ENCODE results near the gene DPPA2. TPM values are rescaled to one million over a fixed set of nuclear protein-coding genes. Genes with fewer than 3 reads are reported as not detected.
A peak's percentile ranks its signal among the peaks of the same experiment; 100 is the strongest.

The DPPA2 gene
- total RNA-seq, 1 experiment from 2014 or later: 15.0 TPM

DNA sequence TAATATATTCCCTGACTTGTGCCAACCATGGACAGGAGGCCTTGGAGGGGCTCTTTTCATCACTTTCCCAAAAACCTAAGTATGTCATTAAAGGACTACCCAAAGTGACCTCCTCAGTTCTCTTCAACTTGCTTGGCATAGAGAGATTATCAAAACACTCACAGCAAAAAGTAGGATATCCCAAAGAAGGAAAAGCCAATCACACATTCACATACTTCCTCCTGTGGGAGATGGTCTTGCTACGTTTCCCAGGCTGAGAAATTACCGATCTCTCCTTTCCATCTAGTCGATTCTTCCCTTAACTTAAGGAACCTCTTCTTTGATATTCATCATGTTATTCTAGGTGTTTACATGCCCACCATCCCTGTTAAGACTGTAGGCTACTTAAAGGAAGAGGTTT is 11.9 kb upstream of the DPPA2 start (continued):
- TF ChIP-seq, protein P1, sequence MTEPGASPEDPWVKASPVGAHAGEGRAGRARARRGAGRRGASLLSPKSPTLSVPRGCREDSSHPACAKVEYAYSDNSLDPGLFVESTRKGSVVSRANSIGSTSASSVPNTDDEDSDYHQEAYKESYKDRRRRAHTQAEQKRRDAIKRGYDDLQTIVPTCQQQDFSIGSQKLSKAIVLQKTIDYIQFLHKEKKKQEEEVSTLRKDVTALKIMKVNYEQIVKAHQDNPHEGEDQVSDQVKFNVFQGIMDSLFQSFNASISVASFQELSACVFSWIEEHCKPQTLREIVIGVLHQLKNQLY (CRISPR knock-in tag; IDR thresholded peaks at IDR 0.05): no peak
- TF ChIP-seq ESRRA (CRISPR knock-in tag; IDR thresholded peaks at IDR 0.05; ENCODE audit: borderline replicate concordance): no peak
- TF ChIP-seq PRRX2 (CRISPR knock-in tag; IDR thresholded peaks at IDR 0.05): 0 out of 2 replicates have a peak, but pooled peaks have one; percentile 80
- TF ChIP-seq, protein P2, sequence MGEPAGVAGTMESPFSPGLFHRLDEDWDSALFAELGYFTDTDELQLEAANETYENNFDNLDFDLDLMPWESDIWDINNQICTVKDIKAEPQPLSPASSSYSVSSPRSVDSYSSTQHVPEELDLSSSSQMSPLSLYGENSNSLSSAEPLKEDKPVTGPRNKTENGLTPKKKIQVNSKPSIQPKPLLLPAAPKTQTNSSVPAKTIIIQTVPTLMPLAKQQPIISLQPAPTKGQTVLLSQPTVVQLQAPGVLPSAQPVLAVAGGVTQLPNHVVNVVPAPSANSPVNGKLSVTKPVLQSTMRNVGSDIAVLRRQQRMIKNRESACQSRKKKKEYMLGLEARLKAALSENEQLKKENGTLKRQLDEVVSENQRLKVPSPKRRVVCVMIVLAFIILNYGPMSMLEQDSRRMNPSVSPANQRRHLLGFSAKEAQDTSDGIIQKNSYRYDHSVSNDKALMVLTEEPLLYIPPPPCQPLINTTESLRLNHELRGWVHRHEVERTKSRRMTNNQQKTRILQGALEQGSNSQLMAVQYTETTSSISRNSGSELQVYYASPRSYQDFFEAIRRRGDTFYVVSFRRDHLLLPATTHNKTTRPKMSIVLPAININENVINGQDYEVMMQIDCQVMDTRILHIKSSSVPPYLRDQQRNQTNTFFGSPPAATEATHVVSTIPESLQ (CRISPR knock-in tag; IDR thresholded peaks at IDR 0.05): no peak
- TF ChIP-seq, protein P3, sequence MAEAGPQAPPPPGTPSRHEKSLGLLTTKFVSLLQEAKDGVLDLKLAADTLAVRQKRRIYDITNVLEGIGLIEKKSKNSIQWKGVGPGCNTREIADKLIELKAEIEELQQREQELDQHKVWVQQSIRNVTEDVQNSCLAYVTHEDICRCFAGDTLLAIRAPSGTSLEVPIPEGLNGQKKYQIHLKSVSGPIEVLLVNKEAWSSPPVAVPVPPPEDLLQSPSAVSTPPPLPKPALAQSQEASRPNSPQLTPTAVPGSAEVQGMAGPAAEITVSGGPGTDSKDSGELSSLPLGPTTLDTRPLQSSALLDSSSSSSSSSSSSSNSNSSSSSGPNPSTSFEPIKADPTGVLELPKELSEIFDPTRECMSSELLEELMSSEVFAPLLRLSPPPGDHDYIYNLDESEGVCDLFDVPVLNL (CRISPR knock-in tag; IDR thresholded peaks at IDR 0.05; ENCODE audit: borderline replicate concordance, low read depth): no peak

DNA sequence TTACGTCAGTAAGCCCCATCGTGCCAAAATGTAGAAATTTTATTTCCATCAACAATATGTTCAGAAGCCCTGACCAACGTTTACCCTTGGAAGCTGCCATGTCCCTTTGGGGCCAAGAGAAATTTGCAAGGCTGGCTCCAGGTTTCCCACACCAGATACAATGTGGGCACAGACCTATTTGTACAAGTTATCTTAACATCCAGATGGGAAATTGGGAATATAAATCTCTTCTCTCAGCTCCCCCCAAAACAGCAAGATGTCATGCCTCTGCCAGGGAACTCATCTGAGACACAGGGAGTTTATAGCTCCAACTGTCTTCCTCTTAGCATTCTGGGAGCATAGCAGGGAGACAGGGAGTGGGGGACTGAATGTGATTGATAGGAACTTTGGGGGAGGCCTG is 9.3 kb upstream of the DPPA2 start:
- Mint-ChIP-seq H3K4me3 (no peak overlapping the region), H3K36me3 (peaks cover 49% of the 10 kb centered on the region), H3K27me3 (ENCODE audit: low read depth) (no peaks in the 10 kb centered on the region), H3K27ac (no peak overlapping the region; the same call in none of the 2 replicates), H3K4me1 (peaks cover 43% of the 10 kb centered on the region), H3K9me3 (no peaks in the 10 kb centered on the region)
- CTCF ChIA-PET: interaction anchor here (1.4 kb wide), 1 partner anchor 39 kb away, joined by 5 read pairs; no protein-coding TSS in a partner anchor
- ATAC-seq (peak; percentile 32), DNase-seq (ENCODE audit: low spot score) (no peak)
- POLR2A ChIA-PET: interaction anchor here (0.8 to 1.5 kb wide), 4 partner anchors 9 to 31 kb away, joined by 3 to 11 read pairs (median 7); partner anchors contain the start of gene DPPA2
- TF ChIP-seq NFYB (CRISPR knock-in tag; conservative IDR thresholded peaks at IDR 0.05; ENCODE audit: low read depth) (no peak), ZNF232 (CRISPR knock-in tag; IDR thresholded peaks at IDR 0.05) (no peak), KAT7 (CRISPR knock-in tag; IDR thresholded peaks at IDR 0.05; ENCODE audit: borderline replicate concordance) (no peak), ELF4 (CRISPR knock-in tag; IDR thresholded peaks at IDR 0.05; ENCODE audit: low read depth) (no peak), SOX15 (CRISPR knock-in tag; IDR thresholded peaks at IDR 0.05) (no peak), FOXJ3 (CRISPR knock-in tag; IDR thresholded peaks at IDR 0.05; ENCODE audit: borderline replicate concordance) (peak; percentile 30; the same call in 1 of the 2 replicates), PRRX2 (CRISPR knock-in tag; IDR thresholded peaks at IDR 0.05) (peak; percentile 97), SMAD4 (CRISPR knock-in tag; IDR thresholded peaks at IDR 0.05) (no peak), FOXK1 (CRISPR knock-in tag; IDR thresholded peaks at IDR 0.05) (no peak), MYBL2 (CRISPR knock-in tag; IDR thresholded peaks at IDR 0.05) (0 out of 2 replicates have a peak, but pooled peaks have one; percentile 23), GRHL2 (CRISPR knock-in tag; IDR thresholded peaks at IDR 0.05; ENCODE audit: insufficient replicate concordance, severe bottlenecking) (no peak)
- TF ChIP-seq, protein P4, sequence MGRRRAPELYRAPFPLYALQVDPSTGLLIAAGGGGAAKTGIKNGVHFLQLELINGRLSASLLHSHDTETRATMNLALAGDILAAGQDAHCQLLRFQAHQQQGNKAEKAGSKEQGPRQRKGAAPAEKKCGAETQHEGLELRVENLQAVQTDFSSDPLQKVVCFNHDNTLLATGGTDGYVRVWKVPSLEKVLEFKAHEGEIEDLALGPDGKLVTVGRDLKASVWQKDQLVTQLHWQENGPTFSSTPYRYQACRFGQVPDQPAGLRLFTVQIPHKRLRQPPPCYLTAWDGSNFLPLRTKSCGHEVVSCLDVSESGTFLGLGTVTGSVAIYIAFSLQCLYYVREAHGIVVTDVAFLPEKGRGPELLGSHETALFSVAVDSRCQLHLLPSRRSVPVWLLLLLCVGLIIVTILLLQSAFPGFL (CRISPR knock-in tag; IDR thresholded peaks at IDR 0.05; ENCODE audit: borderline replicate concordance): no peak
- TF ChIP-seq, protein P5, sequence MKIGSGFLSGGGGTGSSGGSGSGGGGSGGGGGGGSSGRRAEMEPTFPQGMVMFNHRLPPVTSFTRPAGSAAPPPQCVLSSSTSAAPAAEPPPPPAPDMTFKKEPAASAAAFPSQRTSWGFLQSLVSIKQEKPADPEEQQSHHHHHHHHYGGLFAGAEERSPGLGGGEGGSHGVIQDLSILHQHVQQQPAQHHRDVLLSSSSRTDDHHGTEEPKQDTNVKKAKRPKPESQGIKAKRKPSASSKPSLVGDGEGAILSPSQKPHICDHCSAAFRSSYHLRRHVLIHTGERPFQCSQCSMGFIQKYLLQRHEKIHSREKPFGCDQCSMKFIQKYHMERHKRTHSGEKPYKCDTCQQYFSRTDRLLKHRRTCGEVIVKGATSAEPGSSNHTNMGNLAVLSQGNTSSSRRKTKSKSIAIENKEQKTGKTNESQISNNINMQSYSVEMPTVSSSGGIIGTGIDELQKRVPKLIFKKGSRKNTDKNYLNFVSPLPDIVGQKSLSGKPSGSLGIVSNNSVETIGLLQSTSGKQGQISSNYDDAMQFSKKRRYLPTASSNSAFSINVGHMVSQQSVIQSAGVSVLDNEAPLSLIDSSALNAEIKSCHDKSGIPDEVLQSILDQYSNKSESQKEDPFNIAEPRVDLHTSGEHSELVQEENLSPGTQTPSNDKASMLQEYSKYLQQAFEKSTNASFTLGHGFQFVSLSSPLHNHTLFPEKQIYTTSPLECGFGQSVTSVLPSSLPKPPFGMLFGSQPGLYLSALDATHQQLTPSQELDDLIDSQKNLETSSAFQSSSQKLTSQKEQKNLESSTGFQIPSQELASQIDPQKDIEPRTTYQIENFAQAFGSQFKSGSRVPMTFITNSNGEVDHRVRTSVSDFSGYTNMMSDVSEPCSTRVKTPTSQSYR (CRISPR knock-in tag; IDR thresholded peaks at IDR 0.05): 0 out of 2 replicates have a peak, but pooled peaks have one; percentile 34
- TF ChIP-seq, protein P6, sequence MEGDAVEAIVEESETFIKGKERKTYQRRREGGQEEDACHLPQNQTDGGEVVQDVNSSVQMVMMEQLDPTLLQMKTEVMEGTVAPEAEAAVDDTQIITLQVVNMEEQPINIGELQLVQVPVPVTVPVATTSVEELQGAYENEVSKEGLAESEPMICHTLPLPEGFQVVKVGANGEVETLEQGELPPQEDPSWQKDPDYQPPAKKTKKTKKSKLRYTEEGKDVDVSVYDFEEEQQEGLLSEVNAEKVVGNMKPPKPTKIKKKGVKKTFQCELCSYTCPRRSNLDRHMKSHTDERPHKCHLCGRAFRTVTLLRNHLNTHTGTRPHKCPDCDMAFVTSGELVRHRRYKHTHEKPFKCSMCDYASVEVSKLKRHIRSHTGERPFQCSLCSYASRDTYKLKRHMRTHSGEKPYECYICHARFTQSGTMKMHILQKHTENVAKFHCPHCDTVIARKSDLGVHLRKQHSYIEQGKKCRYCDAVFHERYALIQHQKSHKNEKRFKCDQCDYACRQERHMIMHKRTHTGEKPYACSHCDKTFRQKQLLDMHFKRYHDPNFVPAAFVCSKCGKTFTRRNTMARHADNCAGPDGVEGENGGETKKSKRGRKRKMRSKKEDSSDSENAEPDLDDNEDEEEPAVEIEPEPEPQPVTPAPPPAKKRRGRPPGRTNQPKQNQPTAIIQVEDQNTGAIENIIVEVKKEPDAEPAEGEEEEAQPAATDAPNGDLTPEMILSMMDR (IDR thresholded peaks at IDR 0.05): no peak
- TF ChIP-seq, protein P7, sequence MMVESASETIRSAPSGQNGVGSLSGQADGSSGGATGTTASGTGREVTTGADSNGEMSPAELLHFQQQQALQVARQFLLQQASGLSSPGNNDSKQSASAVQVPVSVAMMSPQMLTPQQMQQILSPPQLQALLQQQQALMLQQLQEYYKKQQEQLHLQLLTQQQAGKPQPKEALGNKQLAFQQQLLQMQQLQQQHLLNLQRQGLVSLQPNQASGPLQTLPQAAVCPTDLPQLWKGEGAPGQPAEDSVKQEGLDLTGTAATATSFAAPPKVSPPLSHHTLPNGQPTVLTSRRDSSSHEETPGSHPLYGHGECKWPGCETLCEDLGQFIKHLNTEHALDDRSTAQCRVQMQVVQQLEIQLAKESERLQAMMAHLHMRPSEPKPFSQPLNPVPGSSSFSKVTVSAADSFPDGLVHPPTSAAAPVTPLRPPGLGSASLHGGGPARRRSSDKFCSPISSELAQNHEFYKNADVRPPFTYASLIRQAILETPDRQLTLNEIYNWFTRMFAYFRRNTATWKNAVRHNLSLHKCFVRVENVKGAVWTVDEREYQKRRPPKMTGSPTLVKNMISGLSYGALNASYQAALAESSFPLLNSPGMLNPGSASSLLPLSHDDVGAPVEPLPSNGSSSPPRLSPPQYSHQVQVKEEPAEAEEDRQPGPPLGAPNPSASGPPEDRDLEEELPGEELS (CRISPR knock-in tag; IDR thresholded peaks at IDR 0.05): no peak
- TF ChIP-seq, protein P8, sequence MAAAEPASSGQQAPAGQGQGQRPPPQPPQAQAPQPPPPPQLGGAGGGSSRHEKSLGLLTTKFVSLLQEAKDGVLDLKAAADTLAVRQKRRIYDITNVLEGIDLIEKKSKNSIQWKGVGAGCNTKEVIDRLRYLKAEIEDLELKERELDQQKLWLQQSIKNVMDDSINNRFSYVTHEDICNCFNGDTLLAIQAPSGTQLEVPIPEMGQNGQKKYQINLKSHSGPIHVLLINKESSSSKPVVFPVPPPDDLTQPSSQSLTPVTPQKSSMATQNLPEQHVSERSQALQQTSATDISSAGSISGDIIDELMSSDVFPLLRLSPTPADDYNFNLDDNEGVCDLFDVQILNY (CRISPR knock-in tag; IDR thresholded peaks at IDR 0.05): no peak
- TF ChIP-seq, protein P9, sequence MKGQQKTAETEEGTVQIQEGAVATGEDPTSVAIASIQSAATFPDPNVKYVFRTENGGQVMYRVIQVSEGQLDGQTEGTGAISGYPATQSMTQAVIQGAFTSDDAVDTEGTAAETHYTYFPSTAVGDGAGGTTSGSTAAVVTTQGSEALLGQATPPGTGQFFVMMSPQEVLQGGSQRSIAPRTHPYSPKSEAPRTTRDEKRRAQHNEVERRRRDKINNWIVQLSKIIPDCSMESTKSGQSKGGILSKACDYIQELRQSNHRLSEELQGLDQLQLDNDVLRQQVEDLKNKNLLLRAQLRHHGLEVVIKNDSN (CRISPR knock-in tag; IDR thresholded peaks at IDR 0.05): no peak
